T1000 (cell line): ENCODE measurements around the gene NLRX1.
"Not testable (repeated sequence)": the region's sequence is repeated elsewhere in the genome, so short reads cannot be mapped to it uniquely, and the experiment has no call there.

ENCODE experiments used
- DNase-seq: peaks from one replicate; lab custom pipeline; 2025; ENCODE audit warnings: mixed read lengths; lab: John Stamatoyannopoulos, UW

Gene NLRX1

GRCh38 chr11:119154178-119154577, 14.3 kb upstream of the NLRX1 start:
- no peak for DNase-seq

DNA sequence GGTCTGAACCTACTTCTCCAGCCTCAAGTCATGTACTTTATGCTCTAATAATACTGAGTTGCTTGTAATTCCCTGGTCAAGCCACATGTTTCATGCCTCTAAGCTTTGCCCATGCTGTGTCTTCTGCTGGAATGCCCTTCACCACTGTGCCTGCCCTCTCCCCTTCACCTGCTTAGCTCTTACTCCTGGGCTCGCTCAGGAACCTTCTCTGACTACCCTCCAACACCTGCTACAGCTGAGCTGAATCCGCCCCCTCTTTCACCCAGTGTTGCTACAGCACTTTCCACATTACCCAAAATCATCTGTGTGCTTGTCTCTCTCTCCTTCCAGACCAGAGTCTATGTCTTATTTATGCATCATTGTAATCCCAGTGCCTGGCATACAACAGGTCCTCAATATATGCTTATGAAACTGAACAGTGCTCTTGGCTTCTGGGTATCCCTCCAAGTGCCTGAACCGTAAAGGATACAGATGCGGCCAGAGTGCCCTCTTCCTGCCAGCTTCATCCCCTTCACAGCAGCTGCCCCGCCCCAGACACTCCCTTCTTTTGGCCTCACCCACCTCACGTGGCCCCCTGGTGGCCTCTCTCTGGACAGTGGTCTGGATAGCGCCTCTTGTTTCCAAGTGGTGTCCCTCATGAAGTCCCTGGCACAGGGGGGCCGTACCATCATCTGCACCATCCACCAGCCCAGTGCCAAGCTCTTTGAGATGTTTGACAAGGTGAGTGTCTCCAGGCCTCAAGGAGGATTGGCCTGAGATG, 12.6 kb upstream of the NLRX1 start:
- no peak for DNase-seq

GRCh38 chr11:119156496-119156895, 12.0 kb upstream of the NLRX1 start:
- DNase-seq = no peak

DNA sequence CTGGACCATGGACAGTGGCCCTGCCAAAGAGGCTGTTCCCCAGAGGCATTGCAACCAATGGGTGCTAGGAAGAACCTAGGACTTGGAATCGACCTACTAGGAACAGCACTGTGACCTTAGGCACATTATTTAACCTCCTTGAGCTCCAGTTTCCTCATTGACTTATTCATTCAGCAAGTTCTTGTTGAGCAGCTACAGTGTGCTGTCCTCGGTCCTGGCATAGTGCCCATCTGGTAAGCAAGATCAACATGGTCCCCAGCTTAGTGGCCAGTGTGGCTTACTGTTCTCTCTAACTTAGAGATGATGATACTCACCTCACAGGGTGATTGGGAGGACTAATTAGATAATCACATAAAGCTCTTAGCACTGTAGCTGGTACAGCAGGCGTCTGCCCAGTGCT, 11.5 kb upstream of the NLRX1 start:
- DNase-seq = no peak

GRCh38 chr11:119158467-119158866, 10.1 kb upstream of the NLRX1 start:
- no peak for DNase-seq

DNA sequence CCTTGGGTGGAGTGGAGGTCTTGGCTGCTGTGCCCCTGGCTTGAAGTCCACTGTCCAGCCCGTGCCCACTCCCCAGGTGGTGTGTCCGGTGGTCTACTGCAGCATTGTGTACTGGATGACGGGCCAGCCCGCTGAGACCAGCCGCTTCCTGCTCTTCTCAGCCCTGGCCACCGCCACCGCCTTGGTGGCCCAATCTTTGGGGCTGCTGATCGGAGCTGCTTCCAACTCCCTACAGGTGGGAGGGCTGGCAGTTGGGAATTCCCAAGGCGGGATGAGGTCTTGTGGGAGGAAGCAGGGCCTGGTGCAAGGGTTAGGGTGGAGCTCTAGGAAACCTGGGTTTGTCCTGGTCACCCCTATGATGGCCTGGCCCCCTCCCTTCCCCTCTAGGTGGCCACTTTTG, 8.4 kb upstream of the NLRX1 start:
- DNase-seq = no peak

DNA sequence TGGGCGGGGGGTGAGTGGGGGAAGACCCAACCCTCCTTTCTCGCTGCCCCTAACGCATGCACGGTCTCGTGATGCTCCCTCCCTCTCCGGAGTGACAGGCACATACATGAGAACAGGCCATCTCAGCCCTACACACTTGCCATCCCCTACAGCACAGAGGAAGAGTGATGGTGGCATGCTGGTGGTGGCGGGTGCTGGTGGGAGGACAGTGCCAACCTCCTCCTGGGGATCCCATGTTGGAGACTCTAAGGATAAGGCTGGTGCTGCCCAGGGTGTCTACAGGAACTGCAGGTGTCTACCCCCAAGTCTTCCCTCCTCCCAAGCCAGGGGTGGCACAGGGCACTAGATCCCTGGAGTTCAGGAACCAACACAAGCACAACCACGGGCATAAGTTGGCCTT, 6.7 kb upstream of the NLRX1 start:
- no peak for DNase-seq

DNA sequence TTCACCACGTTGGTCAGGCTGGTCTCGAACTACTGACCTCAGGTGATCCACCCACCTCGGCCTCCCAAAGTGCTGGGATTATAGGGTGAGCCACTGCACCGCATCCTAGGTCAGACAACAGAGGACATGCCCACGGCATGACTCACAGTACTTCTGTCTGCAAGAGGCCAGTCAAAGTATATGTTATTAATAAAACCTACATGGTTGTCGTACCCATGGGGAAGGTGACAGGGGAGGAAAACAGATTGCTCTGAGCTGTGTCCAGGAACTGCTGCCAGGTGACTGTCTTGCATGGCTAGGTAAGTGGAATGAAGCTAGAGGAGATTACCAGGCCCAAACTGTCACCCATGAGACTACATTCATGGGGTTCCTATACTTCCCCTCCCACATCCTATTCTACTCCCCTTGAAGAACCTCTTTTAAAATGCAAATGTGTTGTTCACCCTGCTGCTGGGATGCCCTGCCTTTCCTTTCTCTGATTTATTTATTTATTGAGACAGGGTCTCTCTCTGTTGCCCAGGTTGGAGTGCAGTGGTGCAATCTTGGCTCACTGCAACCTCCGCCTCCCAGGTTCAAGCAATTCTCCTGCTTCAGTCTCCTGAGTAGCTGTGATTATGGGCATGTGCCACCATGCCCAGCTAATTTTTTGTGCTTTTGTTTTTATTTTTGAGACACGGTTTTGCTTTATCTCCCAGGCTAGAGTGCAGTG, 2.0 kb upstream of the NLRX1 start:
- no peak for DNase-seq

DNA sequence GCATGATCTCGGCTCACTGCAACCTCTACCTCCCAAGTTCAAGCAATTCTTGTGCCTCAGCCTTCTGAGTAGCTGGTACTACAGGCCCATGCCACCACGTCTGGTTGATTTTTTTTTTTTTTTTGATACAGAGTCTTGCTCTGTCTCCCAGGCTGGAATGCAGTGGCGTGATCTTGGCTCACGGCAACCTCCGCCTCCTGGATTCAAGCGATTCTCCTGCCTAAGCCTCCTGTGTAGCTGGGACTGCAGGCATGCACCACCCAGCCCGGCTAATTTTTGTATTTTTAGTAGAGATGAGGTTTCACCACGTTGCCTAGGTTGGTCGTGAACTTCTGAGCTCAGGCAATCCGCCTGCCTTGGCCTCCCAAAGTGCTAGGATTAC, 1.5 kb upstream of the NLRX1 start:
- not testable (repeated sequence) for DNase-seq

- DNase-seq = no peak
These were observed 592 bp upstream of the NLRX1 start for GRCh38 chr11:119167933-119168332.

- no peak for DNase-seq
These were observed 776 bp downstream of the NLRX1 start for GRCh38 chr11:119169282-119169719.

- DNase-seq = no peak
These were observed 4.0 kb downstream of the NLRX1 start for GRCh38 chr11:119172513-119172912.

DNA sequence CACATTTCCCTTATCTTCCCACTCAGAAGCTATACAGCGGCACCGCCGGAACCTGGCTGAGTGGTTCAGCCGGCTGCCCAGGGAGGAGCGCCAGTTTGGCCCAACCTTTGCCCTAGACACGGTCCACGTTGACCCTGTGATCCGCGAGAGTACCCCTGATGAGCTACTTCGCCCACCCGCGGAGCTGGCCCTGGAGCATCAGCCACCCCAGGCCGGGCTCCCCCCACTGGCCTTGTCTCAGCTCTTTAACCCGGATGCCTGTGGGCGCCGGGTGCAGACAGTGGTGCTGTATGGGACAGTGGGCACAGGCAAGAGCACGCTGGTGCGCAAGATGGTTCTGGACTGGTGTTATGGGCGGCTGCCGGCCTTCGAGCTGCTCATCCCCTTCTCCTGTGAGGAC, 4.9 kb downstream of the NLRX1 start:
- no peak for DNase-seq

- DNase-seq = no peak
These were observed 7.1 kb downstream of the NLRX1 start for GRCh38 chr11:119175493-119176077.

GRCh38 chr11:119178166-119178680, 9.7 kb downstream of the NLRX1 start:
- DNase-seq = no peak

DNA sequence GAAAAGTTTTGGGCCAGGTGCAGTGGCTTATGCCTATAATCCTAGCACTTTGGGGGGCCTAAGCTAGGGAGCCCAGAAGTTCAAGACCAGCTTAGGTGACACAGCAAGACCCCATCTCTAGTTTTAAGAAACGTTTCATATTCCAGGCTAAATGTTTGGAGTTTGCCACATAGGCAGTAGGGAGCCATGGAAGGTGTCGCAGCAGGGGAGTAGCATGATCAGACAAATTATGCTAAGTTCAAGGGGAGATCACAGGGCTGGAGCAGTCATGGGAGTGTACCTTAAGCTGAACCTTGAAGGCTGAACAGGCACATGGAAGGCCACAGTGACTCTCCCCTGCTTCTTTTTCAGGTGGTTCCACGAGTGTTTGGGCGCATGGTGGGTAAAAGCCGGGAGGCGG, 10.8 kb downstream of the NLRX1 start:
- DNase-seq = no peak

DNA sequence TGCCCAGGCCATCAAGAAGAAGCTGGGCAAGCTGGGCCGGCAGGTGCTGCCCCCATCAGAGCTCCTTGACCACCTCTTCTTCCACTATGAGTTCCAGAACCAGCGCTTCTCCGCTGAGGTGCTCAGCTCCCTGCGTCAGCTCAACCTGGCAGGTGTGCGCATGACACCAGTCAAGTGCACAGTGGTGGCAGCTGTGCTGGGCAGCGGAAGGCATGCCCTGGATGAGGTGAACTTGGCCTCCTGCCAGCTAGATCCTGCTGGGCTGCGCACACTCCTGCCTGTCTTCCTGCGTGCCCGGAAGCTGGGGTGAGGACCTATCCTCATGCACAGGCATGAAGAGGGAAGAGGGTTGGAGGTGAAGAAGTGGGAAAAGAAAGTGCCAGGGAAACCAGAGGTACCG, 11.5 kb downstream of the NLRX1 start:
- DNase-seq = no peak

DNA sequence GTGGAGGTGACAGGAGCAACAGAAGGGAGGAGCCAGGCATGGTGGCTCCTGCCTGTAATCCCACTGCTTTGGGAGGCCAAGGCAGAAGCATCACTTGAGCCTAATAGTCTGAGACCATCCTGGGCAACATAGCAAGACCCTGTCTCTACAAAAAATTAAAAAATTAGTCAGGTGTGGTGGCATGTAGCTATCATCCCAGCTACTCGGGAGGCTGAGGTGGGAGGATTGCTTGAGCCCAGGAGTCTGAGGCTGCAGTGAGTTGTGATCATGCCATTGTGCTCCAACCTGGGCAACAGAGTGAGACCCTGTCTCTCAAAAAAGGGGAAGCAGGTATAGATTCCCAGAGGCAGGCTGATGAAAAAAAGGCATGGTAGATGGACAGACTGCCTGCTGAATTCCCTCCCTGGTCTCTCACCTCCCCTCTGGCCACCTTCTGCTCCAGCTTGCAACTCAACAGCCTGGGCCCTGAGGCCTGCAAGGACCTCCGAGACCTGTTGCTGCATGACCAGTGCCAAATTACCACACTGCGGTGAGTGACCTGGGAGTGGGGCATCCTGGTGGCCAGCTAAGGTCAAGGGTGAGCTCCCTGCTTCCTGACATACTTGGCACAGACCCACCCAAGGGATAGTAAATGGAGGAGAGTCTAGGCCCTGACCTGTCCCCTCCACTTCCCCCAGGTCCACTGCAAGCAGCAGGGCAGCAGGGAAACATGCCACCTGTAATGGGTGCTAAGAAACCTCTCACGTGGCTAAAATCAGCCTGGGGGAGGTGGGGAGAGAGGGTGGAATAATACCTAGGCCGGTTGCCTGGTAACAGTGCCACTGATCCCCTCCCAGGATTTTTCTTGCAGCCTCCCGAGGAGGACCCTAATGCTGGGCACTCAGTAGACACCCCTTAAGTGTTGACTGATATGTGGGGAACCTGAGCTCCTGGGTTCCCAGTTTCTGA, 12.5 kb downstream of the NLRX1 start:
- DNase-seq = no peak

DNA sequence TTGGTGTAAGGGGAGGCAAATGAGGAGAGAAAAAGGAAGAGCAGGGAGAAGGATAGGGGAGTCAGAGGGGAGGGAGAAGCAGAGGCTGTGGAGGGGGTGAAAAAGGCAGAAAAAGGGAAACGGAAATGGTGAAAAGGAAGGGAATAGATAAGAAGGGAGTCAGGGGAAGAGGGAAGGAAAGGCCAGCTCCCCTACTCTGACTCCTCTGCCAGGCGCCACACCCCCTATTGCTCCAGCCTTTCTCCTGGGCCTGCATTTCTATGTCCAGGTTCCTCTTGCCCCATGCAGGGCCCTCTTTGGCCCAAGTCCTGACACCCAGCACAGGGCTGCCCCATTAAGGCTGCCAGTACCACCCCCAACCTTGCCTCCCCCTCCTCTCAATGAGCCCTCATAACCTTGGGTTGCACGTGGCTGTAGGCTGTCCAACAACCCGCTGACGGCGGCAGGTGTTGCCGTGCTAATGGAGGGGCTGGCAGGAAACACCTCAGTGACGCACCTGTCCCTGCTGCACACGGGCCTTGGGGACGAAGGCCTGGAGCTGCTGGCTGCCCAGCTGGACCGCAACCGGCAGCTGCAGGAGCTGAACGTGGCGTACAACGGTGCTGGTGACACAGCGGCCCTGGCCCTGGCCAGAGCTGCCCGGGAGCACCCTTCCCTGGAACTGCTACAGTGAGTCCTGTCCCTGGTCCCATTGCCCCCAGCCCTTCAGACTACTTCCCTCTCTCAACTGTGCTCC, 13.3 kb downstream of the NLRX1 start:
- DNase-seq = no peak

GRCh38 chr11:119184399-119184798, 15.9 kb downstream of the NLRX1 start:
- DNase-seq = not testable (repeated sequence)

DNA sequence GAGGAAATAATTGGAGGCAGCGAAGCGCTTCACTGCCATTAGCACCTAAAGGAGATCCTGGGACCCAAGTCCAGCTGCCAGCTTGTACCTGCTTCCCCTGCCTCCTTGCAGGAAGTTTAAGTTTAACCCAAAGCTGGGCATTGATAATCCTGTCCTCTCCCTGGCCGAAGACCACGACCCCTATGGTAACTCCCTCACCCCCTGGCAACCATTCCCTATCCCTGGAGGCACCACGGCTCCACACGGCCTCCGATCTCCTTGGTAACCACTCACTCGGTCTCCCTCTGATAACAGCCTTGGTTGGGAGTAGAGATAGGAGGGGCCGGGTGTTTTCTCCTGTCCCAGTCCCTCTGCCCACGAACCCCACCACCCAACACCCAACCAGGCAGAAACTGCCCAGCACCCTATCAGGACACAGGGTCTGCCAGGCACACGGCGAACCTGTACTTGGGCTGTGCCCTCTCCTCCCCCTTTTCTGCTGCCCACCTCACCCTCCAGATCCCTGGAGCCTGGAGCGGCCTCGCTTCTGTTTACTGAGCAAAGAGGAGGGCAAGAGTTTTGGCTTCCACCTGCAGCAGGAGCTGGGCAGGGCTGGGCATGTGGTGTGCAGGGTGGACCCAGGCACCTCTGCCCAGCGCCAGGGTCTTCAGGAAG, 17.6 kb downstream of the NLRX1 start:
- no peak for DNase-seq
